K562 (cell line): ENCODE results near the gene FDPS. TPM values are rescaled to one million over a fixed set of nuclear protein-coding genes. Genes with fewer than 3 reads are reported as not detected.

Source experiments
- BRD4 ChIP-seq: fragments of 200-600 bp; sonication (generic); IDR thresholded peaks from 2 replicates; pipeline ENCODE4 v1.6.1; 2017; ENCODE audit warnings: inconsistent platforms
- CBX1 ChIP-seq: sonication (generic); IDR thresholded peaks from 2 replicates; pipeline ENCODE4 v1.6.1; 2016; ENCODE audit warnings: antibody characterized with exemption, low read depth, mild to moderate bottlenecking
- L3MBTL2 ChIP-seq: fragments of 450-650 bp; IDR thresholded peaks from 2 replicates; pipeline ENCODE4 v1.6.1; 2016; ENCODE audit warnings: mild to moderate bottlenecking, moderate library complexity
- NELFE ChIP-seq: IDR thresholded peaks from 2 replicates; pipeline ENCODE4 v1.6.1; 2011; ENCODE audit warnings: mild to moderate bottlenecking; ENCODE audit not compliant: insufficient read depth, insufficient read length
- NR2C2 ChIP-seq, 2 experiments: fragments of 200-800 bp in 1 of 2; sonication (Bioruptor generic) in 1 of 2; sonication (generic) in 1 of 2; formaldehyde crosslinking in 1 of 2; IDR thresholded peaks; 2 replicates each; pipeline versions ENCODE4 v1.6.1 to v1.8.0; 2016 to 2022; ENCODE audit warnings: mild to moderate bottlenecking in 1 of 2, missing compliant biosample characterization in 1 of 2, missing genetic modification characterization in 1 of 2, missing genetic modification reagents in 1 of 2
- RB1 ChIP-seq: fragments of 450-650 bp; IDR thresholded peaks from 2 replicates; pipeline ENCODE4 v1.6.1; 2017; ENCODE audit warnings: low read depth, mild to moderate bottlenecking
- polyA plus RNA-seq, 8 experiments: library from polyadenylated mRNA; depleted of rRNA in 4 of 8; stranded (reverse) in 5 of 8; unstranded in 3 of 8; fragments of >200 nt; fragmentation: Nextera tagmentation in 2 of 8; fragmentation: Illumina TruSeq in 1 of 8; extraction: Ambion mirVana in 2 of 8; extraction: Trizol in 1 of 8; gene quantifications; 2 replicates each; pipeline versions ENCODE4 v1.2.1 to v1.2.3, GENCODE V29; 2011 to 2014; ENCODE audit warnings: inconsistent platforms in 1 of 8, missing spikeins in 1 of 8
- total RNA-seq, 7 experiments: library from RNA; depleted of rRNA in 6 of 7; stranded (reverse); fragments of >200 nt in 6 of 7; fragmentation: Illumina TruSeq in 2 of 7; extraction: Trizol in 2 of 7; gene quantifications; 2 replicates each; pipeline versions ENCODE4 v1.2.1 to v1.2.3, GENCODE V29; 2011 to 2021; ENCODE audit warnings: low replicate concordance in 1 of 7
- TF ChIP-seq, protein P1 (sequence below): IDR thresholded peaks from 2 replicates; pipeline ENCODE4 v1.6.1; 2011; ENCODE audit not compliant: insufficient read length; ENCODE audit errors: extremely low read depth
- TF ChIP-seq, protein P2 (sequence below), 2 experiments: fragments of 450-650 bp in 1 of 2; sonication (generic) in 1 of 2; formaldehyde crosslinking in 1 of 2; IDR thresholded peaks; 2 replicates each; pipeline versions ENCODE4 v1.7.1 to v1.9.0; 2016 to 2022; ENCODE audit warnings: inconsistent platforms in 1 of 2, mild to moderate bottlenecking in 1 of 2, missing genetic modification reagents in 1 of 2
- TF ChIP-seq, protein P3 (sequence below): sonication (generic); formaldehyde crosslinking; IDR thresholded peaks from 2 replicates; pipeline ENCODE4 v1.9.0; 2022; ENCODE audit warnings: mild to moderate bottlenecking, missing genetic modification reagents
- TF ChIP-seq, protein P4 (sequence below): fragments of 450-650 bp; conservative IDR thresholded peaks from 2 replicates; pipeline ENCODE4 v1.6.1; 2016; ENCODE audit warnings: missing genetic modification characterization, low read depth, mild to moderate bottlenecking, control low read depth, missing compliant biosample characterization
- TF ChIP-seq, protein P5 (sequence below): sonication (generic); formaldehyde crosslinking; IDR thresholded peaks from 2 replicates; pipeline ENCODE4 v1.8.0; 2022; ENCODE audit warnings: mild to moderate bottlenecking, missing genetic modification reagents, borderline replicate concordance

The FDPS gene
- total and polyA plus RNA-seq, 9 of the 15 experiments (the other 6 are each of a cell fraction or from before 2014, with no cell fraction given), result 247 to 884 (median 360) TPM

DNA sequence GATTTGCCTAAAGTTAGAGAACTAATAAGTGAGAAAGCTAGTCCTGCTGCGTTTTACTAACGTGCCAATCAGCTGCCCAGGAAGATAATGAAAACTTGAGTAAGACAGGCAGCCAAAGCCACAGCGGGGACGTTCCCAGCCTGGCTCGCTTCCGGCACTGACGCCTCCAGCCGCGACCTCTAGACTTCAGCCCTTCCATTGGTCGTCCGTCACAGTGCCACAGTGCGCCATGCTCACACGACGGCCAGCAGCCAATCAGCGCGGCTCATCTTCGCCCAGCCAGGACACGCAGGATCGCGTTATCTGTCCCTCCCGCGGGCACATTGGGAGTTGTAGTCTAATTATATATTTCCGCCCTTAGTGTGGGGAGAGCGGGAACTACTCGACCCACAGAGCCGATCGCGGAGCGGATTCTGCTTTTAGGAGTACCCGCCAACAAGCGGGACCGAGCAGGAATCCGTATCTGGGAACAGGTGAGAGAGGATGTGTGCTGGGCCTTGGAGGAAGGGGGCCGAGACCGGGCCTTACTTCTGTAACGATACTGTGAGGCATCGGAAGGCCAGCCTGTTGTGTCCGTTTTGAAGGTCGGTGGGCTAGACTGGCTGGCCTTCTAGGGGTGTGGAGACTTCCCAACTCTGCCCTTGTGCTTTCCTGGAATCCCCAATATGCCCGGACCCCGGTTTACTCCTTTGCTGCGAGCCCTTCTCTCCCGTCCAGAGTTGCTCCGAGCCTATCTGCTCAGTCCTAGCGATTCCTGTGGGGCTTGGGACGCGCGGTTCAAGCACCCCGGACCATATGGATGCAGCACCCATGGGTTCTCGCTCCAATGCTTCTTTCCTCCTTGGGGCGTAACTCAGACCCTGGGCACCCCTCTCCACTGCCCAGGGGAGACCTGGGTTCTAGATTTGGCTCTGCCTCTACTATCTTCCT is at the start of gene FDPS (continued):
- TF ChIP-seq, protein P1, sequence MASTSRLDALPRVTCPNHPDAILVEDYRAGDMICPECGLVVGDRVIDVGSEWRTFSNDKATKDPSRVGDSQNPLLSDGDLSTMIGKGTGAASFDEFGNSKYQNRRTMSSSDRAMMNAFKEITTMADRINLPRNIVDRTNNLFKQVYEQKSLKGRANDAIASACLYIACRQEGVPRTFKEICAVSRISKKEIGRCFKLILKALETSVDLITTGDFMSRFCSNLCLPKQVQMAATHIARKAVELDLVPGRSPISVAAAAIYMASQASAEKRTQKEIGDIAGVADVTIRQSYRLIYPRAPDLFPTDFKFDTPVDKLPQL, result peak; percentile 15
- TF ChIP-seq BRD4 (0 out of 2 replicates have a peak, but pooled peaks have one; percentile 29), RB1 (peak; percentile 43), NR2C2 (CRISPR knock-in tag; IDR thresholded peaks at IDR 0.05) (peak; percentile 80), NR2C2 (tag; IDR thresholded peaks at IDR 0.05) (peak; percentile 97), NELFE (no peak), L3MBTL2 (peak; percentile 90), CBX1 (no peak)
- TF ChIP-seq, protein P2, sequence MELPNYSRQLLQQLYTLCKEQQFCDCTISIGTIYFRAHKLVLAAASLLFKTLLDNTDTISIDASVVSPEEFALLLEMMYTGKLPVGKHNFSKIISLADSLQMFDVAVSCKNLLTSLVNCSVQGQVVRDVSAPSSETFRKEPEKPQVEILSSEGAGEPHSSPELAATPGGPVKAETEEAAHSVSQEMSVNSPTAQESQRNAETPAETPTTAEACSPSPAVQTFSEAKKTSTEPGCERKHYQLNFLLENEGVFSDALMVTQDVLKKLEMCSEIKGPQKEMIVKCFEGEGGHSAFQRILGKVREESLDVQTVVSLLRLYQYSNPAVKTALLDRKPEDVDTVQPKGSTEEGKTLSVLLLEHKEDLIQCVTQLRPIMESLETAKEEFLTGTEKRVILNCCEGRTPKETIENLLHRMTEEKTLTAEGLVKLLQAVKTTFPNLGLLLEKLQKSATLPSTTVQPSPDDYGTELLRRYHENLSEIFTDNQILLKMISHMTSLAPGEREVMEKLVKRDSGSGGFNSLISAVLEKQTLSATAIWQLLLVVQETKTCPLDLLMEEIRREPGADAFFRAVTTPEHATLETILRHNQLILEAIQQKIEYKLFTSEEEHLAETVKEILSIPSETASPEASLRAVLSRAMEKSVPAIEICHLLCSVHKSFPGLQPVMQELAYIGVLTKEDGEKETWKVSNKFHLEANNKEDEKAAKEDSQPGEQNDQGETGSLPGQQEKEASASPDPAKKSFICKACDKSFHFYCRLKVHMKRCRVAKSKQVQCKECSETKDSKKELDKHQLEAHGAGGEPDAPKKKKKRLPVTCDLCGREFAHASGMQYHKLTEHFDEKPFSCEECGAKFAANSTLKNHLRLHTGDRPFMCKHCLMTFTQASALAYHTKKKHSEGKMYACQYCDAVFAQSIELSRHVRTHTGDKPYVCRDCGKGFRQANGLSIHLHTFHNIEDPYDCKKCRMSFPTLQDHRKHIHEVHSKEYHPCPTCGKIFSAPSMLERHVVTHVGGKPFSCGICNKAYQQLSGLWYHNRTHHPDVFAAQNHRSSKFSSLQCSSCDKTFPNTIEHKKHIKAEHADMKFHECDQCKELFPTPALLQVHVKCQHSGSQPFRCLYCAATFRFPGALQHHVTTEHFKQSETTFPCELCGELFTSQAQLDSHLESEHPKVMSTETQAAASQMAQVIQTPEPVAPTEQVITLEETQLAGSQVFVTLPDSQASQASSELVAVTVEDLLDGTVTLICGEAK (IDR thresholded peaks at IDR 0.05), result peak; percentile 76
- TF ChIP-seq, protein P2 (CRISPR knock-in tag; IDR thresholded peaks at IDR 0.05), result no peak
- TF ChIP-seq, protein P3, sequence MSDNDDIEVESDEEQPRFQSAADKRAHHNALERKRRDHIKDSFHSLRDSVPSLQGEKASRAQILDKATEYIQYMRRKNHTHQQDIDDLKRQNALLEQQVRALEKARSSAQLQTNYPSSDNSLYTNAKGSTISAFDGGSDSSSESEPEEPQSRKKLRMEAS (CRISPR knock-in tag), result peak; percentile 79
- TF ChIP-seq, protein P4, sequence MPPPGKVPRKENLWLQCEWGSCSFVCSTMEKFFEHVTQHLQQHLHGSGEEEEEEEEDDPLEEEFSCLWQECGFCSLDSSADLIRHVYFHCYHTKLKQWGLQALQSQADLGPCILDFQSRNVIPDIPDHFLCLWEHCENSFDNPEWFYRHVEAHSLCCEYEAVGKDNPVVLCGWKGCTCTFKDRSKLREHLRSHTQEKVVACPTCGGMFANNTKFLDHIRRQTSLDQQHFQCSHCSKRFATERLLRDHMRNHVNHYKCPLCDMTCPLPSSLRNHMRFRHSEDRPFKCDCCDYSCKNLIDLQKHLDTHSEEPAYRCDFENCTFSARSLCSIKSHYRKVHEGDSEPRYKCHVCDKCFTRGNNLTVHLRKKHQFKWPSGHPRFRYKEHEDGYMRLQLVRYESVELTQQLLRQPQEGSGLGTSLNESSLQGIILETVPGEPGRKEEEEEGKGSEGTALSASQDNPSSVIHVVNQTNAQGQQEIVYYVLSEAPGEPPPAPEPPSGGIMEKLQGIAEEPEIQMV, result no peak
- TF ChIP-seq, protein P5, sequence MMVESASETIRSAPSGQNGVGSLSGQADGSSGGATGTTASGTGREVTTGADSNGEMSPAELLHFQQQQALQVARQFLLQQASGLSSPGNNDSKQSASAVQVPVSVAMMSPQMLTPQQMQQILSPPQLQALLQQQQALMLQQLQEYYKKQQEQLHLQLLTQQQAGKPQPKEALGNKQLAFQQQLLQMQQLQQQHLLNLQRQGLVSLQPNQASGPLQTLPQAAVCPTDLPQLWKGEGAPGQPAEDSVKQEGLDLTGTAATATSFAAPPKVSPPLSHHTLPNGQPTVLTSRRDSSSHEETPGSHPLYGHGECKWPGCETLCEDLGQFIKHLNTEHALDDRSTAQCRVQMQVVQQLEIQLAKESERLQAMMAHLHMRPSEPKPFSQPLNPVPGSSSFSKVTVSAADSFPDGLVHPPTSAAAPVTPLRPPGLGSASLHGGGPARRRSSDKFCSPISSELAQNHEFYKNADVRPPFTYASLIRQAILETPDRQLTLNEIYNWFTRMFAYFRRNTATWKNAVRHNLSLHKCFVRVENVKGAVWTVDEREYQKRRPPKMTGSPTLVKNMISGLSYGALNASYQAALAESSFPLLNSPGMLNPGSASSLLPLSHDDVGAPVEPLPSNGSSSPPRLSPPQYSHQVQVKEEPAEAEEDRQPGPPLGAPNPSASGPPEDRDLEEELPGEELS (CRISPR knock-in tag), result 0 out of 2 replicates have a peak, but pooled peaks have one; percentile 37
